Measurements from ENCODE around the gene COL5A1.

- TF ChIP-seq CTCF (conservative IDR thresholded peaks at IDR 0.05 in 1 of 2, IDR thresholded peaks at IDR 0.05 in 1 of 2; ENCODE audit: low read depth in 1 of 2, low read length in 2 of 2), result no peak
- TF ChIP-seq EZH2 (IDR thresholded peaks at IDR 0.05; ENCODE audit: low read length, missing control alignments), result no peak
These were observed 238.3 kb downstream of the COL5A1 start for GRCh38 chr9:134879664-134880483.

Measured in fibroblast of lung (primary cell).